ACC112 (cell line): ENCODE data around the gene PRKCE.

ENCODE experiments used
- H2AFZ ChIP-seq: fragments of 200-600 bp; sonication (generic); one replicate; pipeline ENCODE4 v1.6.0; 2017; ENCODE audit warnings: antibody characterized with exemption, low read length; ENCODE audit not compliant: unreplicated experiment
- H3K27ac ChIP-seq: fragments of 200-600 bp; sonication (generic); 2 replicates; pipeline ENCODE4 v1.5.1; 2014; ENCODE audit warnings: low read depth, mild to moderate bottlenecking, antibody characterized with exemption, low read length, moderate library complexity
- H3K27me3 ChIP-seq: fragments of 200-600 bp; sonication (generic); 2 replicates; pipeline ENCODE4 v1.6.1; 2014; ENCODE audit warnings: mild to moderate bottlenecking, antibody characterized with exemption, low read length, moderate library complexity, mixed read lengths; ENCODE audit not compliant: insufficient read depth
- H3K36me3 ChIP-seq: fragments of 200-600 bp; sonication (generic); 2 replicates; pipeline ENCODE4 v1.6.1; 2016; ENCODE audit warnings: mild to moderate bottlenecking, antibody characterized with exemption, low read length, moderate library complexity, mixed read lengths; ENCODE audit not compliant: insufficient read depth
- H3K4me1 ChIP-seq: fragments of 200-600 bp; sonication (generic); one replicate; pipeline ENCODE4 v1.6.1; 2016; ENCODE audit warnings: low read length, mixed read lengths; ENCODE audit not compliant: insufficient read depth, unreplicated experiment, control insufficient read depth
- H3K4me3 ChIP-seq: fragments of 200-600 bp; sonication (generic); 2 replicates; pipeline ENCODE4 v1.5.1; 2014; ENCODE audit warnings: mild to moderate bottlenecking, low read depth, low read length
- H3K79me2 ChIP-seq: fragments of 200-600 bp; sonication (generic); one replicate; pipeline ENCODE4 v1.6.0; 2016; ENCODE audit warnings: low read length; ENCODE audit not compliant: control insufficient read depth, unreplicated experiment, insufficient read depth

The PRKCE gene

DNA sequence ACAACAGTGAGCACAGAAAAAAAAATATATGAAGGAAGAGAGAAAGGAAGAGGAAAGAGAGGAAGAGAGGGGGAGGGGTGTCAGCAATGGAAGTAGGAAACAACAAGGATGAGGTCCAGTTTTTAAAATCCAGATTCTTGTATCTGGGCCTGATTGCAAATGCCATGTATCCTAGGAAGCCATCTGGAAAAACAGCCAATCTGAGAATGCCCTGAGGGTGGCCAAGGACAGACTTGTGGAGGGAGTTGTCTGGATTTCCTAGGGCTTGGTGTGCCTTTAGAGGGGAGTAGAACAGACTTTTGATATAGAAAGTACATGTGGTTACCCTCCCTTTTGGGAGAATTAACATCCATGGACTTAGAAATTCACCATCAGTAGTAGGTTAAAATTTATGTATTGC lies 47.1 kb downstream of the PRKCE start:
- H3K36me3 ChIP-seq, result no peaks in the 10 kb centered on the region
- H3K79me2 ChIP-seq, result peaks cover 21% of the 10 kb centered on the region
- peak overlapping the region; percentile 47 for H3K27ac ChIP-seq
- no peaks in the 10 kb centered on the region for H3K27me3 ChIP-seq
- H3K4me1 ChIP-seq, result peaks cover 22% of the 10 kb centered on the region
- H3K4me3 ChIP-seq, result no peak overlapping the region
- H2AFZ ChIP-seq, result peak overlapping the region; percentile 18

DNA sequence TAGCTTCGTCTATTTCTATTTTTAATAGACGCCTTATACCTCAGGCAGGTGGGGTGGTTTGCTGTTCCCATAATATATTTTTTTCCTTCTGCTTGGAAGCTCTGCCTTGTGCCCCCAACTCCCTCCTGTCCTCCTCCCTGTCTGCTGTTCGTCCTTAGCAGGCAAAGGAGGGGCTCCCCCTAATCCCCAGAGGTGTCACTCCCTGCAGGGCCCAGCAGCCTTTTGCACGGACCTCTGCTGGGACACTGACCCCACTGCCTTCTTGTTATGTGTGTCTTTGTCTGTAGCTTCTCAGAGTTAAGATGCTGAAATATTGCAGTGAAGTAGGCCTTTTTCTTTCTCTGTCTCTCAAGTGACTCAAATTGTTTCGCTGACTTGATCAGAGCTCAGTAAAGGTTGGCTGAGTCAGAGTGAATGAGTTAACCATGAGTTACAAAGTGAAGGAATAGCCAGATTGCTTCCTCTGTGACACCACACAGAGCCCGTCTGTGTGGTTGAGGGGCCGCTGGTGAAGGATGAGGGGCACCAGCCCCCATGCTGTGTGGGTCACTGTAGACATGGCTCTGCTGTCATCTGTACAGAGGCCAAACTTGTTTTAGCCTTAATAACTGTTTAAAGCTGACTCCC lies 47.7 kb downstream of the PRKCE start:
- Histone ChIP-seq H3K4me3 (no peak overlapping the region), H3K4me1 (peaks cover 22% of the 10 kb centered on the region), H2AFZ (peak overlapping the region; percentile 61), H3K27ac (peak overlapping the region; percentile 47), H3K27me3 (no peaks in the 10 kb centered on the region), H3K79me2 (peaks cover 17% of the 10 kb centered on the region), H3K36me3 (no peaks in the 10 kb centered on the region)

DNA sequence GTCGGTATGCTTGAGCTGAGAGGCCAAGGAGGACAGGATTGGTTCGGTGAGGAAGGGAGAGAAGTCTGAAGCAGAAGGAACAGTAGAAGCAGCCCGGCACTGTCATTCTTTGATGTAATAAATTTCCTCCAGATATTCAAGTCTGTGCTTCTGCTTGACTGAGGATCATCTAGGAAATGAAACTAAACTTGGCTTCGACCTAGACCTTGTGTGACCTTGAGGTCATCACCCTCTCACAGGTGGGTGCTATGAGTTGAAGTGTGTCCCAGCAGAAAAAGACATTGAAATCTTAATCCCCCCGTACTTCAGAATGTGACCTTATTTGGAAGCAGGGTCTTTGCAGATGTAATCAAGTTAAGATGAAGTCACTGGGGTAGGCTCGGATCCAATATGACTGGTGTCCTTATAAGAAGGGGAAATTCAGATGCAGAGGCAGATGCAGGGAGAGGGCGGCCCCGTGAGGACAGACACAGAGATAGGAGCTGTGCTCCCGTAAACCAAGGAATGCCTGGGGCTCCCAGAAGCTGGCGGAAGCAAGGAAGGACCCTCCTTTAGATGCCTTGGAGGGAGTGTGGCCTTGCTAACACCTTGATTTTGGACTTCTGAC lies 49.0 kb downstream of the PRKCE start:
- peaks cover 17% of the 10 kb centered on the region for H3K79me2 ChIP-seq
- no peaks in the 10 kb centered on the region for H3K27me3 ChIP-seq
- no peak overlapping the region for H3K4me3 ChIP-seq
- H2AFZ ChIP-seq, result no peak overlapping the region
- no peaks in the 10 kb centered on the region for H3K36me3 ChIP-seq
- peaks cover 22% of the 10 kb centered on the region for H3K4me1 ChIP-seq
- no peak overlapping the region for H3K27ac ChIP-seq

DNA sequence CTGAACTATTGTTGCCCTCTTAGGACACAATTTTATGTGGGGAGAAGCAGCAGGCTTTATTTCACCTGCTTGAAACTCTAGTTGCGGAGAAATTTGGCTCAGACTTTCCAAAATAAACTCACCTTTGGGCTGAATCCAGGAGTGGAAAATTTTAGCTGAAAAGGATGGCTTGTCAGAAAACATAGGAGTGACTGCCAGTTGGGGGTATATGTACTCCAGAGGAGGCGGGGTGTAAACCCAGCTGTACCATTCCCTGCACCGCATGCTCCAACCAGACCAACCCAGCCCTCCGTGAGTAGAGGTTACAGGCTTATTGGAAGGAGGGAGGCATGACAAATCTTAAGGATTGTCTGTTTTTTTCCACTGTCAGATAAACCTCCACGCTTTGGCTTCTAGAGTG lies 53.8 kb downstream of the PRKCE start:
- Histone ChIP-seq H3K79me2 (peaks cover under 1% of the 10 kb centered on the region), H3K27ac (no peak overlapping the region), H3K4me1 (no peaks in the 10 kb centered on the region), H3K36me3 (no peaks in the 10 kb centered on the region), H3K27me3 (no peaks in the 10 kb centered on the region), H3K4me3 (no peak overlapping the region), H2AFZ (no peak overlapping the region)

DNA sequence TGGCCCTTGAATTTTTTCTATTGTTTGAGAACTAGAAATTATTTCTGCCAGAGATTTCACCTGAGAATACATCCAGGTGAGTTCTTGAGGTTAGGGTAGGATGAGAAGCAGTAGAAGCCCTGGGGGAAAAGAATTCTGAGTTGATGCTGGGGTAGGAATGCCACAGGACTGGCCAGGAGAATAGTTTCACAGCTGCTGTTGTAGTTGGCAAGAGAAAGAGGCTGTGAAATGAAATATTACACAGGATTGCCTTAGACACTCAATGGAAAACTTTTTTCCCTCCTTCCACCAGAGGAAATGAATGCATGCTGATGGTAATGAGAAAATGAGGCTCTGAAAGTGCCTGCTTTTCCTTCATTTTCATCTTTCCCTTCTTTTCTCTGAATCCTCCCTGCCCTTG lies 54.6 kb downstream of the PRKCE start:
- no peaks in the 10 kb centered on the region for H3K36me3 ChIP-seq

DNA sequence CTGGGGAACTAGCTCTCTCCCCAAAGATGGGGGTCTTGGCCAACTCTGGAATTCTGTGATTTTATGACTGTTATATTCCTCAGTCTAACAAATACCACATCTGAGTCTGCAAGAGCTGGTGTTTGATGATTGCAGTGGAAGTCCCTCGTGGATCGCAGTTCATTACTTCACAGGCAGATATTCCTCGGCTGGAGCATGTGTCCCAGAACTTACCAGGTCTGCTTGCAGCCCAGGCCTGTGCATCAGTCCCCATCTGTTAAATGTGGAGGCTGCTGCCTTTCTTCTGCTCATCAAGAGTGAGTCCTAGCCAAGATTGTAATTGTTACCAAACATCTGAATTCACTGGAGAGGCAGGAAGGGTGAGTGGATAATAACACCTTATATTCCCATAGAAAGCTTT lies 55.5 kb downstream of the PRKCE start:
- no peaks in the 10 kb centered on the region for H3K27me3 ChIP-seq
- no peak overlapping the region for H2AFZ ChIP-seq
- no peak overlapping the region for H3K27ac ChIP-seq
- no peaks in the 10 kb centered on the region for H3K36me3 ChIP-seq
- no peak overlapping the region for H3K4me3 ChIP-seq
- no peaks in the 10 kb centered on the region for H3K79me2 ChIP-seq
- H3K4me1 ChIP-seq, result no peaks in the 10 kb centered on the region

More for the DNA sequence above, 54.6 kb downstream of the PRKCE start:
- no peaks in the 10 kb centered on the region for H3K79me2 ChIP-seq
- no peak overlapping the region for H3K27ac ChIP-seq
- no peak overlapping the region for H2AFZ ChIP-seq
- H3K4me3 ChIP-seq, result no peak overlapping the region
- H3K4me1 ChIP-seq, result no peaks in the 10 kb centered on the region
- H3K27me3 ChIP-seq, result no peaks in the 10 kb centered on the region

DNA sequence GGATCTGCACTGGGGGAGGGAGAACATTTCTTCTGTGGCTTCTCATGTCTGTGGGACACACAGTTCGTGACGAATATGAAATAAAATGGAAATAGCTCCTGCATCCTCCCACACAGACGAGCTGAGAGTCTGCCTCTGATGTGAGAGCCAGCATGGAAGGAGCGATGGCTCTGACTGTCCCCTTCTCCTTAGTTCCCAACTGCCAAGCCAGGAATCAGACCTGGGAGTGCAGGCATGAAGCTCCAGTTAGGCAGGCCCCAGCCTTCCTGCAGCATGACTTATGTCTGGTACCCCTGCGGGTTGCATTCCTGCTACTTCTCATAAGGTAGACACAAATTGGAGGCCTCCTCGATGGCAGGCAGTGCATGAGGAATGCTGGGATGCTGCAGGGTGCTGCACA lies 56.2 kb downstream of the PRKCE start:
- Histone ChIP-seq H3K27me3 (no peaks in the 10 kb centered on the region), H3K36me3 (no peaks in the 10 kb centered on the region), H2AFZ (no peak overlapping the region), H3K4me3 (no peak overlapping the region), H3K4me1 (no peaks in the 10 kb centered on the region), H3K79me2 (peaks cover 2% of the 10 kb centered on the region), H3K27ac (no peak overlapping the region)

DNA sequence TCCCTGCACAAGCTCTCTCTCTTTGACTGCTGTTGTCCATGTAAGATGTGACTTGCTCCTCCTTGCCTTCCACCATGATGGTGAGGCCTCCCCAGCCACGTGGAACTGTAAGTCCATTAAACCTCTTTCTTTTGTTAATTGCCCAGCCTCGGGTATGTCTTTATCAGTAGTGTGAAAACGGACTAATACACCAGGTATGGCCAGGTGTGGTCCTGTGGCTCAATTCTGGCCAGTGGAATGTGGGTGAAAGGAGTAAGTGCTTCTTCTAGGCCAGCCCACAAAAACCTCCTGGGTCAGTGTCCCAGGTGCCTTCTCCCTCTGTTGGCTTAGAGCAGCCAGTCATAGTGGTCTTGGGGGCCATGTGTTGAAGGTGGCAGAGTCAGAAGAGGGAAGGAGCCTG lies 57.0 kb downstream of the PRKCE start:
- H3K27me3 ChIP-seq, result no peaks in the 10 kb centered on the region
- no peak overlapping the region for H3K27ac ChIP-seq
- no peak overlapping the region for H3K4me3 ChIP-seq
- H2AFZ ChIP-seq, result no peak overlapping the region
- no peaks in the 10 kb centered on the region for H3K36me3 ChIP-seq
- no peaks in the 10 kb centered on the region for H3K4me1 ChIP-seq
- peaks cover 5% of the 10 kb centered on the region for H3K79me2 ChIP-seq

DNA sequence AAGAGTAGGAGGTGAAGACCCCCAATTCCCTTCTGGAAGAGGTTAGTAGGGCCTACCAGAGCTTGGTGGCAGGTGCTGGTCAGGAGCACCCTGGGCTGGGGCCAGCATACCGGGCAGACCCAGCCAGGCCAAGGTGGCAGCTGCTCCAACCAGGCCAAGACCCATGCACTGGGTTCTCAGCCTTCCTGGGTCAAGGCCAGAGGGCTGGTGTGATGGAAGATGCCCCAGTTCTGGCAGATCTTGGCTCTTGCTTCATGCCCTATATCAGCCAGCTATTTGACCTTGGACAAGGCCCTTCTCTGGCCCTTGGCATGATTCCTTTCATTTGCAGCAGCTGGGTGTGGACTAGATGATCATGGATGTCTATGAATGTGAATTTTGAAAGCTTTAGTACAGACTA lies 57.7 kb downstream of the PRKCE start:
- no peaks in the 10 kb centered on the region for H3K36me3 ChIP-seq
- no peak overlapping the region for H3K4me3 ChIP-seq
- peaks cover 7% of the 10 kb centered on the region for H3K79me2 ChIP-seq
- no peak overlapping the region for H2AFZ ChIP-seq
- no peak overlapping the region for H3K27ac ChIP-seq
- H3K27me3 ChIP-seq, result no peaks in the 10 kb centered on the region
- H3K4me1 ChIP-seq, result no peaks in the 10 kb centered on the region

DNA sequence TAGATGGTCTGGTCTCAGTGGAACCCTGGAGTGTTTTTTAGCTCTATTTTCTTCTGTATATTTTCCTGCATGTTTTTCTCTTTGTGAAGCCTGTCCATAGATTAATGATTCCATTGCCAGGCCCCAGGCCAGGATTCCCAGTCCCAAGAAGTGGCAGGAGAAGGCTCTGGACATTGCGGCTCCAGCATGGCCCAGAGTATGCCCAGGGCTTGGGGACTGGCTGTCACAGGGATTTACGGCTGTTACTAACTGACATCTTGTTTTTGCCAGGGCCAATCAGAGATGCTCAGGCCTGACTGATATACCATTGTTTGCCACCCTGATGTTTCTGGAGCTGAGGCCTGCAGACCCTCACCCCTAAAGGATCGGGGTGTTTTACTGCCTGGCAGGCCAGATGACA lies 59.0 kb downstream of the PRKCE start:
- H3K4me1 ChIP-seq, result no peaks in the 10 kb centered on the region
- no peak overlapping the region for H2AFZ ChIP-seq
- H3K27me3 ChIP-seq, result no peaks in the 10 kb centered on the region
- H3K36me3 ChIP-seq, result no peaks in the 10 kb centered on the region
- peaks cover 7% of the 10 kb centered on the region for H3K79me2 ChIP-seq
- H3K4me3 ChIP-seq, result no peak overlapping the region
- H3K27ac ChIP-seq, result no peak overlapping the region

DNA sequence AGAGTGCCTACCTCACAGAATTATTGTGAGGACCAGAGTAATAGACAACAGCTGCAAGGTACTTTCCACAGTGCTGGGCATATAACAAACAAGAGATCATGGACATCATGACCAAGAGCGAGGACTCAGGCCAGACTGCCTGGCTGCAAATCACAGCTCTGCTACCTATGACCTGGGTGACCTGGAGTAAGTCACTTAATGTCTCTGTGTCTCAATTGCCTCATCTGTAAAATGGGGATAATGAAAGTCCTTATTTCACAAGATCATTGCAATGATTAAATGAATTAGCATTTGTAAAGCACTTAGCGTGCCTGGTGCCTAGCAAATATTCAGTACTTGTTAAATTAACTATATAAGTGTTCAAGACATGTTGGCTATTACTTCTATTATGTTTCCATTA lies 59.7 kb downstream of the PRKCE start:
- no peaks in the 10 kb centered on the region for H3K27me3 ChIP-seq
- H2AFZ ChIP-seq, result no peak overlapping the region
- no peaks in the 10 kb centered on the region for H3K36me3 ChIP-seq
- H3K27ac ChIP-seq, result no peak overlapping the region
- H3K4me3 ChIP-seq, result no peak overlapping the region
- peaks cover 7% of the 10 kb centered on the region for H3K79me2 ChIP-seq
- no peaks in the 10 kb centered on the region for H3K4me1 ChIP-seq
